HEK293 (cell line): ENCODE measurements around the gene REG3A.

Experiments
- FEZF1 ChIP-seq: fragments of 450-650 bp; formaldehyde crosslinking; IDR thresholded peaks from 2 replicates; pipeline ENCODE4 v1.5.1; 2016; ENCODE audit warnings: missing biosample characterization, missing genetic modification characterization
- ZNF133 ChIP-seq: fragments of 450-650 bp; formaldehyde crosslinking; IDR thresholded peaks from 2 replicates; pipeline ENCODE4 v1.5.1; 2016; ENCODE audit warnings: missing biosample characterization, missing genetic modification characterization
- ZNF660 ChIP-seq: fragments of 450-650 bp; IDR thresholded peaks from 2 replicates; pipeline ENCODE4 v1.5.1; 2018; ENCODE audit warnings: missing biosample characterization, mild to moderate bottlenecking, missing genetic modification characterization

- TF ChIP-seq ZNF660 = no peak
- no peak for TF ChIP-seq ZNF133 (tag by site-specific recombination)
- no peak for TF ChIP-seq FEZF1 (tag by site-specific recombination)
Observed at GRCh38 chr2:79138385-79138784, 21.2 kb downstream of the REG3A start.
